HepG2 (cell line): Measurements from ENCODE around the gene NYAP1.

Experiments used
- BRF2 ChIP-seq: sonication (generic); formaldehyde crosslinking; IDR thresholded peaks from 2 replicates; pipeline ENCODE4 v1.8.1; 2022; ENCODE audit warnings: mild to moderate bottlenecking, missing genetic modification reagents
- CTCF ChIP-seq: sonication (generic); formaldehyde crosslinking; IDR thresholded peaks from 2 replicates; pipeline ENCODE4 v1.5.0; 2020; ENCODE audit warnings: mild to moderate bottlenecking, missing genetic modification reagents, moderate library complexity
- GABPA ChIP-seq, 2 experiments: IDR thresholded peaks; 2 replicates each; pipeline ENCODE4 v1.6.1; 2011 to 2016; ENCODE audit warnings: low read depth in 2 of 2, low read length in 1 of 2, missing biosample characterization in 1 of 2, missing genetic modification characterization in 1 of 2
- JUNB ChIP-seq: sonication (generic); formaldehyde crosslinking; IDR thresholded peaks from 2 replicates; pipeline ENCODE4 v1.8.0; 2022; ENCODE audit warnings: missing genetic modification reagents, mild to moderate bottlenecking, borderline replicate concordance
- MAFK ChIP-seq, 2 experiments: IDR thresholded peaks in 1 of 2; conservative IDR thresholded peaks in 1 of 2; 2 replicates each; pipeline ENCODE4 v1.6.1; 2011; ENCODE audit warnings: improper control_type of control experiment in 2 of 2, low read length in 2 of 2
- MIER3 ChIP-seq: IDR thresholded peaks from 2 replicates; pipeline ENCODE4 v1.6.1; 2016; ENCODE audit warnings: missing compliant biosample characterization, borderline replicate concordance
- ZC3H4 ChIP-seq: sonication (generic); formaldehyde crosslinking; IDR thresholded peaks from 2 replicates; pipeline ENCODE4 v1.4.0; 2020; ENCODE audit warnings: missing genetic modification reagents, borderline replicate concordance
- ZNF382 ChIP-seq: sonication (generic); formaldehyde crosslinking; IDR thresholded peaks from 2 replicates; pipeline ENCODE4 v1.5.0; 2020; ENCODE audit warnings: missing genetic modification reagents, mild to moderate bottlenecking, borderline replicate concordance

GRCh38 chr7:100486111-100486636 lies 2.4 kb downstream of the NYAP1 start:
- TF ChIP-seq CTCF (CRISPR knock-in tag) (no peak), BRF2 (no peak), JUNB (CRISPR knock-in tag) (no peak), MAFK (conservative IDR thresholded peaks at IDR 0.05 in 1 of 2, IDR thresholded peaks at IDR 0.05 in 1 of 2; ENCODE audit: low read length in 2 of 2) (no peak), MIER3 (CRISPR knock-in tag) (no peak), GABPA (IDR thresholded peaks at IDR 0.05; ENCODE audit: low read depth, low read length) (no peak), GABPA (CRISPR knock-in tag; IDR thresholded peaks at IDR 0.05; ENCODE audit: low read depth) (no peak), ZNF382 (CRISPR knock-in tag) (no peak), ZC3H4 (CRISPR knock-in tag) (no peak)
